Measurements from ENCODE around the gene FCER1G.

DNA sequence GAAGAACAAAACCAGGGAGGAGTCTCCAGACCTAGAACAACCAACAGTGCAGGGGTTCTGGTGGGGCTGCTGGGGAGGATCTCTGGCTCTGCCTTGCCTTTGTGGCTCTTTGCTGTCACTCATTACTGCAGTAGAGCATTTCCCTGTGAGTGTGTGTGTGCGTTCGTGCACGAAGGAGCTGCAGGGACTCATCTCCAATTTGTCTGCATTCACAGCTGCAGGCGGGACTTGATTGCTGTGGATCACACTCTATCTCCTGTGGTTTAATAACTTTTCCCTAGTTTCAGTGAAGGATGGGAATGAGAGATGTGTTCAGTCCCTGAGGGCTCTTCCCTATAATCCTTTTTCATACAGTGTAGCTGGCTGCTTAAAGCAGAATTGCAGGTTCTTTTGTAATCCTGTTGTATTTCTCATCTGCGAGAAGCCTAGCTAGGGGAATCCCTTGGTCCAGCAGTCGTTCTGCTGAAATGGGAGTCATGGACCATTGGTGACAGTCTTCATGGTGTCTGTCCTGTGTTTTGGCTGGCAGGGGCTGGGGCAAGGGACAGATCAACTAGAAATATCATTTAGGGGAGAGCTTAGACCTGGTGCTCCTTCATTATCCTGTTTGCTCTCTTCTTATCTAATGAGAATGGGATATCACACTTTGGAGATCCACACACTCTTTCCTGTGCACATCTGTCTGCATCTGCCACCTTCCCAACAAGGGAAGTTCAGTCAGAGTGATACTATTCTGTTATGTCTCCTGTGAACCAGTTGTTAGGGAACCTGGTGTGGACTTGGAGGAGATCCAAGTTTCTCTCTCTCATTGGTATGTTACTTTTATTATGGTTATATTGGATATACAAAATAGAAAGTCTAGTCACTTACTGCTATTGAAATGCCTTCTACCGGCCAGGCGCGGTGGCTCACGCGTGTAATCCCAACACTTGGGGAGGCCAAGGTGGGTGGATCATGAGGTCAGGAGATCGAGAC is 46.5 kb downstream of the FCER1G start:
- TF ChIP-seq, protein P1, sequence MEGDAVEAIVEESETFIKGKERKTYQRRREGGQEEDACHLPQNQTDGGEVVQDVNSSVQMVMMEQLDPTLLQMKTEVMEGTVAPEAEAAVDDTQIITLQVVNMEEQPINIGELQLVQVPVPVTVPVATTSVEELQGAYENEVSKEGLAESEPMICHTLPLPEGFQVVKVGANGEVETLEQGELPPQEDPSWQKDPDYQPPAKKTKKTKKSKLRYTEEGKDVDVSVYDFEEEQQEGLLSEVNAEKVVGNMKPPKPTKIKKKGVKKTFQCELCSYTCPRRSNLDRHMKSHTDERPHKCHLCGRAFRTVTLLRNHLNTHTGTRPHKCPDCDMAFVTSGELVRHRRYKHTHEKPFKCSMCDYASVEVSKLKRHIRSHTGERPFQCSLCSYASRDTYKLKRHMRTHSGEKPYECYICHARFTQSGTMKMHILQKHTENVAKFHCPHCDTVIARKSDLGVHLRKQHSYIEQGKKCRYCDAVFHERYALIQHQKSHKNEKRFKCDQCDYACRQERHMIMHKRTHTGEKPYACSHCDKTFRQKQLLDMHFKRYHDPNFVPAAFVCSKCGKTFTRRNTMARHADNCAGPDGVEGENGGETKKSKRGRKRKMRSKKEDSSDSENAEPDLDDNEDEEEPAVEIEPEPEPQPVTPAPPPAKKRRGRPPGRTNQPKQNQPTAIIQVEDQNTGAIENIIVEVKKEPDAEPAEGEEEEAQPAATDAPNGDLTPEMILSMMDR (IDR thresholded peaks at IDR 0.05): no peak
- no peak for TF ChIP-seq POLR2AphosphoS5 (IDR thresholded peaks at IDR 0.05; ENCODE audit: low read depth, low read length)
